Measurements from ENCODE around the gene SLC25A23. TPM values are rescaled to one million over a fixed set of nuclear protein-coding genes. Genes with fewer than 3 reads are reported as not detected.

Gene SLC25A23
- total and polyA plus RNA-seq, 10 of the 15 experiments (the other 5 are each of a cell fraction or from before 2014, with no cell fraction given): 10.2 to 85.8 (median 50.0) TPM

- no peak for TF ChIP-seq JUND (IDR thresholded peaks at IDR 0.05; ENCODE audit: low read depth, low read length)
- peak; percentile 56 for TF ChIP-seq NR2F1 (conservative IDR thresholded peaks at IDR 0.05)
- TF ChIP-seq BACH1 (IDR thresholded peaks at IDR 0.05; ENCODE audit: borderline replicate concordance): no peak
- no peak for TF ChIP-seq ESRRA (IDR thresholded peaks at IDR 0.05; ENCODE audit: low read length)
- TF ChIP-seq LARP7 (IDR thresholded peaks at IDR 0.05): peak; percentile 74
- peak; percentile 75 for TF ChIP-seq KLF5 (IDR thresholded peaks at IDR 0.05; ENCODE audit: partially characterized antibody)
- TF ChIP-seq GABPA (IDR thresholded peaks at IDR 0.05; ENCODE audit: low read depth): peak; percentile 90
- TF ChIP-seq SP1 (IDR thresholded peaks at IDR 0.05; ENCODE audit: low read depth, low read length): no peak
- TF ChIP-seq EGR1 (IDR thresholded peaks at IDR 0.05; ENCODE audit: borderline replicate concordance in 1 of 2, low read depth in 2 of 2, low read length in 2 of 2): peak in 1 of 2 experiments; percentile 85; a peak in 2 of 3 replicates
- TF ChIP-seq DPF2 (IDR thresholded peaks at IDR 0.05): peak; percentile 67
- no peak for TF ChIP-seq BCL3 (IDR thresholded peaks at IDR 0.05; ENCODE audit: borderline replicate concordance, insufficient read depth, low read depth, low read length, poor library complexity, severe bottlenecking)
- TF ChIP-seq SREBF1 (IDR thresholded peaks at IDR 0.05; ENCODE audit: low read length): peak; percentile 27; the same call in 1 of the 2 replicates
- TF ChIP-seq SKIL (IDR thresholded peaks at IDR 0.05; ENCODE audit: low read depth, poor library complexity, severe bottlenecking): no peak
- TF ChIP-seq, protein P1, sequence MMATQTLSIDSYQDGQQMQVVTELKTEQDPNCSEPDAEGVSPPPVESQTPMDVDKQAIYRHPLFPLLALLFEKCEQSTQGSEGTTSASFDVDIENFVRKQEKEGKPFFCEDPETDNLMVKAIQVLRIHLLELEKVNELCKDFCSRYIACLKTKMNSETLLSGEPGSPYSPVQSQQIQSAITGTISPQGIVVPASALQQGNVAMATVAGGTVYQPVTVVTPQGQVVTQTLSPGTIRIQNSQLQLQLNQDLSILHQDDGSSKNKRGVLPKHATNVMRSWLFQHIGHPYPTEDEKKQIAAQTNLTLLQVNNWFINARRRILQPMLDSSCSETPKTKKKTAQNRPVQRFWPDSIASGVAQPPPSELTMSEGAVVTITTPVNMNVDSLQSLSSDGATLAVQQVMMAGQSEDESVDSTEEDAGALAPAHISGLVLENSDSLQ (IDR thresholded peaks at IDR 0.05): no peak; the same call in 1 of the 2 replicates
- TF ChIP-seq MTA2 (IDR thresholded peaks at IDR 0.05; ENCODE audit: low read depth): peak; percentile 73
- TF ChIP-seq POU2F2 (IDR thresholded peaks at IDR 0.05; ENCODE audit: borderline replicate concordance, low read depth, low read length): no peak
- no peak for TF ChIP-seq ZNF274 (IDR thresholded peaks at IDR 0.05; ENCODE audit: insufficient read depth, insufficient read length)
- no peak for TF ChIP-seq KAT2A (conservative IDR thresholded peaks at IDR 0.05; ENCODE audit: control insufficient read depth, low read depth, low read length)
- TF ChIP-seq SIN3A (IDR thresholded peaks at IDR 0.05; ENCODE audit: low read depth, low read length): peak; percentile 68; the same call in 1 of the 2 replicates
- no peak for TF ChIP-seq PAX5 (IDR thresholded peaks at IDR 0.05; ENCODE audit: borderline replicate concordance, low read depth, low read length)
- TF ChIP-seq YBX1 (IDR thresholded peaks at IDR 0.05): no peak
- TF ChIP-seq ZNF592 (IDR thresholded peaks at IDR 0.05): 0 out of 2 replicates have a peak, but pooled peaks have one; percentile 53
Observed at GRCh38 chr19:6393074-6393982, 66.3 kb downstream of the SLC25A23 start, which contains the start of gene GTF2F1 (continued).
